Measurements from ENCODE around the gene RAPGEF1. TPM values are rescaled to one million over a fixed set of nuclear protein-coding genes. Genes with fewer than 3 reads are reported as not detected.

RAPGEF1 gene
- total RNA-seq, 1 experiment from 2014 or later = 61.5 TPM

DNA sequence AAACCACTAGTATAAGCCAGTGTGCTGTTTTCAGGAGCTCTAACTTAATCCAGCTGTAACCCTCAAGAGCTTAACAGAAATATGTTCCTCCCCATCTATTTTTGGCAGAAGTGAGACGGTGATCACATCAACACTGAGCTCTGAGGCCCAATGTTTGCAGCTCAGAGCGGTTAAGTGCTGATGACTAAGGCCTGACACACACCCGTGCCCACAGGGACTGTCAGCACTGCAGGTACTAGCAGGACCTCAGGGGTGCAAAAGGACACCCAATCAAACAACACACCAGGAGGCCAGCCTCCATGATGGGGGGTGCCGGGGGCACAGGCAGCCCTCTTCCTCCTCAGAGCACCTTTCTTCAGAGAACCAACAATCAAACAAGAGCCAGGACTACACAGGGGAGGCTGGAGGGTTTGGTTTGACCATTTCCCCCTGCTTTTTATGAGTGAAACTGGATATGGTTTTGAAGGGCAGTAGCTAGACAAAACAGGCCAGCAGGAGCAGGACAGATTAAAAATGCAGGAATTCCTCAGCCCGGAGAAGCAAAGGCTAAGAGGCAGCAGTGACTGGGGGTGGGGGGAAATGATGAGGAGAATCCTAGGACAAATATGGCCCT, 61.3 kb downstream of the RAPGEF1 start:
- intact Hi-C loops (cut with micrococcal nuclease; ENCODE audit: unreplicated experiment) = no loop called here
- Histone ChIP-seq H3K9me3 (ENCODE audit: low read depth, low read length, poor library complexity, severe bottlenecking) (no peaks in the 10 kb centered on the region), H3K4me3 (ENCODE audit: low read depth, low read length, poor library complexity, severe bottlenecking) (no peak overlapping the region), H3K27ac (ENCODE audit: low read depth, low read length, poor library complexity, severe bottlenecking) (peak overlapping the region; percentile 8), H3K4me1 (ENCODE audit: insufficient read depth, low read length, poor library complexity, severe bottlenecking) (peaks cover 78% of the 10 kb centered on the region), H3K36me3 (ENCODE audit: insufficient read depth, low read length, poor library complexity, severe bottlenecking) (no peaks in the 10 kb centered on the region), H3K27me3 (replicated peaks; ENCODE audit: insufficient read depth, low read depth, low read length, poor library complexity) (no peaks in the 10 kb centered on the region)
- DNase-seq (ENCODE audit: low spot score) = peak; percentile 77
- TF ChIP-seq EZH2 (IDR thresholded peaks at IDR 0.05; ENCODE audit: borderline replicate concordance, low read depth, low read length, poor library complexity, severe bottlenecking) = no peak
- no TSS peak for BruUV-seq (replicated peaks)
- POLR2A ChIA-PET (ENCODE audit: low non-redundant PET) = no interaction called here
- CTCF ChIA-PET = interaction anchor here (0.5 kb wide), 1 partner anchor 780 kb away, joined by 9 read pairs; no protein-coding TSS in a partner anchor

DNA sequence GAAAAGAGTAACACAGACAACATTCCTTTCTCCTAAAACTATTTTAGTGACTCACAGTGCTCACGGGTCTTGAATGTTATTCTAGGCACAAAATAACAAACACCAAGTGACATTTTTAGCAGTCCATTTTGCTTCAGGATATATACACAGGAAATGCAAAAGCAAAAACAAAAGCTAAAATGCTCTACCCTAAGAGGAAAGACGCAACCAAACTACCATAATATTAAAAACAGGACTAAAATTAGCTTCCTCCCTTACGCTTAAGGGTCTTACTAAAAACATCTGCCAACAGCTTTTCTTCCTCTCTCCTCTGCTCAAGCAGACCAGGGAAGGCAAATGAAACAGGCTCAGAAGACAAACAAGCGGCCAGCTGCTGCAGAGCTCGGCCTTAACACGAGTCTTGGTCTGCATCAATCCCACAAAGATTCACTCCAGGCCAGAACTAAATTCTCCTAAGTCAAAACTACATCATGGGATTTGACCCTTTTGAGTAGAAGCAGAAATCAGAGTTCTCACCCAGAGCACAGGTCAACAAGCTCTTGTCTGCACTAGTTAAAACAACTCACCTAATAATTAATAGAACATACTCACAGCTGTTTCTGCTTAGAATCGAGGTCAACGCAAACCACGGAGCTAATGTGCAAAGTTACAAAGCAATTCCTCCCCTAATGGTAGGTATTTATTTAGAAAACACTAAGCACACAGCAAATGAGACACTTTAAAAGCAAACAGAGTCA, 62.3 kb downstream of the RAPGEF1 start:
- ChIA-PET POLR2A (ENCODE audit: low non-redundant PET) (no interaction called here), CTCF (interaction anchor here (0.5 kb wide), 1 partner anchor 781 kb away, joined by 9 read pairs; no protein-coding TSS in a partner anchor)
- peak overlapping the region; percentile 9 for H3K27ac ChIP-seq (ENCODE audit: low read depth, low read length, poor library complexity, severe bottlenecking)
- no peak for DNase-seq (ENCODE audit: low spot score)
- no peaks in the 10 kb centered on the region for H3K9me3 ChIP-seq (ENCODE audit: low read depth, low read length, poor library complexity, severe bottlenecking)
- H3K4me1 ChIP-seq (ENCODE audit: insufficient read depth, low read length, poor library complexity, severe bottlenecking) = peaks cover 69% of the 10 kb centered on the region
- intact Hi-C loops (cut with micrococcal nuclease; ENCODE audit: unreplicated experiment) = no loop called here
- H3K27me3 ChIP-seq (replicated peaks; ENCODE audit: insufficient read depth, low read depth, low read length, poor library complexity) = no peaks in the 10 kb centered on the region
- TF ChIP-seq, protein P1, sequence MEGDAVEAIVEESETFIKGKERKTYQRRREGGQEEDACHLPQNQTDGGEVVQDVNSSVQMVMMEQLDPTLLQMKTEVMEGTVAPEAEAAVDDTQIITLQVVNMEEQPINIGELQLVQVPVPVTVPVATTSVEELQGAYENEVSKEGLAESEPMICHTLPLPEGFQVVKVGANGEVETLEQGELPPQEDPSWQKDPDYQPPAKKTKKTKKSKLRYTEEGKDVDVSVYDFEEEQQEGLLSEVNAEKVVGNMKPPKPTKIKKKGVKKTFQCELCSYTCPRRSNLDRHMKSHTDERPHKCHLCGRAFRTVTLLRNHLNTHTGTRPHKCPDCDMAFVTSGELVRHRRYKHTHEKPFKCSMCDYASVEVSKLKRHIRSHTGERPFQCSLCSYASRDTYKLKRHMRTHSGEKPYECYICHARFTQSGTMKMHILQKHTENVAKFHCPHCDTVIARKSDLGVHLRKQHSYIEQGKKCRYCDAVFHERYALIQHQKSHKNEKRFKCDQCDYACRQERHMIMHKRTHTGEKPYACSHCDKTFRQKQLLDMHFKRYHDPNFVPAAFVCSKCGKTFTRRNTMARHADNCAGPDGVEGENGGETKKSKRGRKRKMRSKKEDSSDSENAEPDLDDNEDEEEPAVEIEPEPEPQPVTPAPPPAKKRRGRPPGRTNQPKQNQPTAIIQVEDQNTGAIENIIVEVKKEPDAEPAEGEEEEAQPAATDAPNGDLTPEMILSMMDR (conservative IDR thresholded peaks at IDR 0.05; ENCODE audit: low read depth, low read length) = no peak
- no peak for TF ChIP-seq EZH2 (IDR thresholded peaks at IDR 0.05; ENCODE audit: borderline replicate concordance, low read depth, low read length, poor library complexity, severe bottlenecking)
- no TSS peak for BruUV-seq (replicated peaks)
- H3K36me3 ChIP-seq (ENCODE audit: insufficient read depth, low read length, poor library complexity, severe bottlenecking) = no peaks in the 10 kb centered on the region
- H3K4me3 ChIP-seq (ENCODE audit: low read depth, low read length, poor library complexity, severe bottlenecking) = no peak overlapping the region

DNA sequence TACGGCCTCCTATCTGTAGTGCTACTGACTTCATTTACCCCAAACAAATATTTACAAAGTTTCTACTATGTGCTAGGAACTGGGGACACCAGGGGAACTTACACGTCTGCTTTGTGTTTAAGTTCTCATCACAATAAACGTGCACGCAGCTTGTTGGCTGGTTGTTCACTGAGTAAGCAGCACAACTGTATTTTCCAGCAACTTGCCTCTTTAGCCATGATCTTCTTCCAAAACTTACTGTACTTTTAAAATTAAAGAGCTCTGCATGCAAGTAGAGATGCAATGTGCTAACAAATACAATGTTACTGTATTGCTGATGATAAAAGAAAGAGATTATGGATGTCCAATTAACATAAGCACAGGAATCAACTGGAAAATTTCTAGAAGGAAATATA, 62.8 kb downstream of the RAPGEF1 start:
- DNase-seq (ENCODE audit: low spot score) = no peak
- Histone ChIP-seq H3K36me3 (ENCODE audit: insufficient read depth, low read length, poor library complexity, severe bottlenecking) (no peaks in the 10 kb centered on the region), H3K4me3 (ENCODE audit: low read depth, low read length, poor library complexity, severe bottlenecking) (no peak overlapping the region), H3K27me3 (replicated peaks; ENCODE audit: insufficient read depth, low read depth, low read length, poor library complexity) (no peaks in the 10 kb centered on the region), H3K9me3 (ENCODE audit: low read depth, low read length, poor library complexity, severe bottlenecking) (no peaks in the 10 kb centered on the region), H3K4me1 (ENCODE audit: insufficient read depth, low read length, poor library complexity, severe bottlenecking) (peaks cover 66% of the 10 kb centered on the region), H3K27ac (ENCODE audit: low read depth, low read length, poor library complexity, severe bottlenecking) (peak overlapping the region; percentile 9)
- no peak for TF ChIP-seq EZH2 (IDR thresholded peaks at IDR 0.05; ENCODE audit: borderline replicate concordance, low read depth, low read length, poor library complexity, severe bottlenecking)
- TF ChIP-seq, protein P1 (conservative IDR thresholded peaks at IDR 0.05; ENCODE audit: low read depth, low read length) = no peak
- BruUV-seq (replicated peaks) = no TSS peak
- ChIA-PET CTCF (no interaction called here), POLR2A (ENCODE audit: low non-redundant PET) (no interaction called here)
- intact Hi-C loops (cut with micrococcal nuclease; ENCODE audit: unreplicated experiment) = no loop called here

All from A673 (cell line).